ENCODE results near the gene DHRS12.
A peak's percentile ranks its signal among the peaks of the same experiment; 100 is the strongest.

The DHRS12 gene

DNA sequence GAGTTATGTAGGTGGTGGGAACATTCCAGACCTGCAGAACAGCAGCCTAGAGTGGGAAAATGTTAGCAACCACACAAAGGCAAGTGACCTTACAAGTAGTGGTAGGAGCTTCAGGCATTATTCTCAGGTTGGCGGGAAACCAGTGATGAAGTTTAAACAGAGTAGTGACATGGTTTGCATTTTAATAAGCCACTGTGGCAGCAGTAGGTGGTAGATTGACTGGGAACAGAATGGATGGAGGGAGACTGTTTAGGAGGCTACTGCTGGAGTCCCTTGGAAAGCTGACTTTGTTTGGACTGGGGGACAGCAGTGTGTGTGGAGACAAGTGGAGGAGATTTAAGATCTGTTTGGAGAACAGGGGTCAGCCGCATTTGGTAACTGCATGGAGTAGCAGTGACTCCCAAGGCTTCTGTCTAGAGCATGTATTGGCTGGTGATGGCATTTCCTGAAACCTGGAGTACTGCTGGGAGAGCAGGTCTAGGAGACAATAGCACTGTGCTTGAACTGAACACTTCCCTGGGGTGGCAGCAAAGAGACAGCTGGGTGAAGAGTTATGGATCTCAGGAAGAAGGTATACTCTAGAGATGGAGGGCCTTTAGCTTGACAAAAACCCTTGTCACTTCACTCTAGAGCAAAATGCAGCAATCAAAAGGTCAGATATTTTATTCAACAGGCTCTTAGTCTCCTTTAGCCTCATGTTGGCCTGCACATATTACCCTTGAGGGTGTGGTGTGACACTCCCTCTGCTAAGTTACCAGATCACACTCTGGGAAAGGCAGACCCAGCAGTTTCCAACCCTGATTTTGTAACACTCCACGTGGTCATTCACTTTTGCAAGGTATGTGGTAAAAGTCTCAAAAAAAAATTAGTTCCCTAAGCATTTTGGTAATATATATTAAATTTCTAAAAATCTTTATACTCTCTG is 70.3 kb downstream of the DHRS12 start:
- no peak overlapping the region for H3K27ac ChIP-seq (ENCODE audit: low read length)
- no peak overlapping the region for H2AFZ ChIP-seq (ENCODE audit: low read depth, low read length)
- H3K9ac ChIP-seq (ENCODE audit: low read length), result no peak overlapping the region
- H3K4me3 ChIP-seq (ENCODE audit: low read length), result no peak overlapping the region
- peaks cover 8% of the 10 kb centered on the region for H3K36me3 ChIP-seq (replicated peaks; ENCODE audit: low read depth, low read length)
- no peaks in the 10 kb centered on the region for H3K79me2 ChIP-seq (ENCODE audit: low read length)
- no peaks in the 10 kb centered on the region for H3K9me3 ChIP-seq (ENCODE audit: insufficient read depth, low read length)
- no peaks in the 10 kb centered on the region for H4K20me1 ChIP-seq (ENCODE audit: insufficient read depth, low read length)
- TF ChIP-seq EZH2phosphoT487 (IDR thresholded peaks at IDR 0.05; ENCODE audit: low read depth), result no peak
- TF ChIP-seq, protein P1, sequence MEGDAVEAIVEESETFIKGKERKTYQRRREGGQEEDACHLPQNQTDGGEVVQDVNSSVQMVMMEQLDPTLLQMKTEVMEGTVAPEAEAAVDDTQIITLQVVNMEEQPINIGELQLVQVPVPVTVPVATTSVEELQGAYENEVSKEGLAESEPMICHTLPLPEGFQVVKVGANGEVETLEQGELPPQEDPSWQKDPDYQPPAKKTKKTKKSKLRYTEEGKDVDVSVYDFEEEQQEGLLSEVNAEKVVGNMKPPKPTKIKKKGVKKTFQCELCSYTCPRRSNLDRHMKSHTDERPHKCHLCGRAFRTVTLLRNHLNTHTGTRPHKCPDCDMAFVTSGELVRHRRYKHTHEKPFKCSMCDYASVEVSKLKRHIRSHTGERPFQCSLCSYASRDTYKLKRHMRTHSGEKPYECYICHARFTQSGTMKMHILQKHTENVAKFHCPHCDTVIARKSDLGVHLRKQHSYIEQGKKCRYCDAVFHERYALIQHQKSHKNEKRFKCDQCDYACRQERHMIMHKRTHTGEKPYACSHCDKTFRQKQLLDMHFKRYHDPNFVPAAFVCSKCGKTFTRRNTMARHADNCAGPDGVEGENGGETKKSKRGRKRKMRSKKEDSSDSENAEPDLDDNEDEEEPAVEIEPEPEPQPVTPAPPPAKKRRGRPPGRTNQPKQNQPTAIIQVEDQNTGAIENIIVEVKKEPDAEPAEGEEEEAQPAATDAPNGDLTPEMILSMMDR (IDR thresholded peaks at IDR 0.05; ENCODE audit: low read depth, low read length), result 0 out of 2 replicates have a peak, but pooled peaks have one; percentile 8
- no peak overlapping the region for H3K4me2 ChIP-seq (ENCODE audit: low read length)
- H3K27me3 ChIP-seq (ENCODE audit: low read depth, low read length), result no peaks in the 10 kb centered on the region
- no peaks in the 10 kb centered on the region for H3K4me1 ChIP-seq (ENCODE audit: low read length)

- H3K4me2 ChIP-seq (ENCODE audit: low read length), result no peak overlapping the region
- TF ChIP-seq EZH2phosphoT487 (IDR thresholded peaks at IDR 0.05; ENCODE audit: low read depth), result no peak
- TF ChIP-seq, protein P1 (IDR thresholded peaks at IDR 0.05; ENCODE audit: low read depth, low read length), result peak; percentile 36
- no peaks in the 10 kb centered on the region for H3K9me3 ChIP-seq (ENCODE audit: insufficient read depth, low read length)
- H3K79me2 ChIP-seq (ENCODE audit: low read length), result no peaks in the 10 kb centered on the region
- H3K9ac ChIP-seq (ENCODE audit: low read length), result no peak overlapping the region
- no peaks in the 10 kb centered on the region for H4K20me1 ChIP-seq (ENCODE audit: insufficient read depth, low read length)
- no peak overlapping the region for H3K4me3 ChIP-seq (ENCODE audit: low read length)
- no peaks in the 10 kb centered on the region for H3K4me1 ChIP-seq (ENCODE audit: low read length)
- no peak overlapping the region for H2AFZ ChIP-seq (ENCODE audit: low read depth, low read length)
- no peak overlapping the region for H3K27ac ChIP-seq (ENCODE audit: low read length)
- H3K27me3 ChIP-seq (ENCODE audit: low read depth, low read length), result no peaks in the 10 kb centered on the region
- H3K36me3 ChIP-seq (replicated peaks; ENCODE audit: low read depth, low read length), result peaks cover 14% of the 10 kb centered on the region
Measured at GRCh38 chr13:51731759-51732158, 72.2 kb downstream of the DHRS12 start.

- Histone ChIP-seq H4K20me1 (ENCODE audit: insufficient read depth, low read length) (no peaks in the 10 kb centered on the region), H3K27ac (ENCODE audit: low read length) (no peak overlapping the region), H3K79me2 (ENCODE audit: low read length) (no peaks in the 10 kb centered on the region), H3K9ac (ENCODE audit: low read length) (no peak overlapping the region), H2AFZ (ENCODE audit: low read depth, low read length) (no peak overlapping the region), H3K4me2 (ENCODE audit: low read length) (no peak overlapping the region), H3K27me3 (ENCODE audit: low read depth, low read length) (no peaks in the 10 kb centered on the region), H3K9me3 (ENCODE audit: insufficient read depth, low read length) (no peaks in the 10 kb centered on the region), H3K4me1 (ENCODE audit: low read length) (peaks cover 2% of the 10 kb centered on the region; the same call in 1 of the 2 replicates), H3K4me3 (ENCODE audit: low read length) (no peak overlapping the region), H3K36me3 (replicated peaks; ENCODE audit: low read depth, low read length) (peaks cover 11% of the 10 kb centered on the region)
- TF ChIP-seq EZH2phosphoT487 (IDR thresholded peaks at IDR 0.05; ENCODE audit: low read depth), result no peak
- TF ChIP-seq, protein P1 (IDR thresholded peaks at IDR 0.05; ENCODE audit: low read depth, low read length), result no peak
Measured at GRCh38 chr13:51730927-51731326, 73.0 kb downstream of the DHRS12 start.

DNA sequence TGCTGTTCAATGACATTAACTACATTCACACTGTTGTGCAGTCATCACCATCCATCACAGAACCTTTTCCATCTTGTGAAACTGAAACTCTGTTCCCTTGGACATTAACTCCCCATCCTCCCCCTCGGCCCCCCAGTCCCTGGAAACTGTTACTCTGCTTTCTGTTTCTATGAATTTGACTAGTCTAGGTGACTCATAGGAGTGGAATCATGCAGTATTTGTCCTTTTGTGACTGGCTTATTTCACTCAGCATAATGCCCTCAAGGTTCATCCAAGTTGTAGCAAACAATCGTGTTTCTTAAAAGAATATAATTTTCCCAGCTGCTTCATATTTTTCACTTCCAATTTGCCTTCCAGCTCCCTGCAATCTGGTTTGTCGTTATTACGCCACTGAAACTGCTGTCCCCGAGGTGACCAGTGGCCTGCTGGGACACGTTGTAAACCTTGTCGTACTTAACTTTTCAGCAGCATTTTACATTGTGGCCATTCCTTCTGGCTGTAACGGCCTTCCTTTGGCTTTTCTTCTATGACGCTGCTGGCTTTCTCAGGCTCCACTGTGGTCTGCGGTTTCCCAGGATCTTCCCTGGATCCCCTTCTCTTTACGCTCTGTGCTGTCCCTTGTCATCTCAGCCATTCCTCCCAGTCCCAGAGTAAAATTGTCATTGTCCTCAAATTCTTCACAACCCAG is 74.0 kb downstream of the DHRS12 start:
- no peak for TF ChIP-seq EZH2phosphoT487 (IDR thresholded peaks at IDR 0.05; ENCODE audit: low read depth)
- TF ChIP-seq, protein P1 (IDR thresholded peaks at IDR 0.05; ENCODE audit: low read depth, low read length), result no peak
- H3K27ac ChIP-seq (ENCODE audit: low read length), result no peak overlapping the region
- no peak overlapping the region for H2AFZ ChIP-seq (ENCODE audit: low read depth, low read length)
- H3K36me3 ChIP-seq (replicated peaks; ENCODE audit: low read depth, low read length), result peaks cover 9% of the 10 kb centered on the region
- no peaks in the 10 kb centered on the region for H4K20me1 ChIP-seq (ENCODE audit: insufficient read depth, low read length)
- no peaks in the 10 kb centered on the region for H3K79me2 ChIP-seq (ENCODE audit: low read length)
- H3K27me3 ChIP-seq (ENCODE audit: low read depth, low read length), result no peaks in the 10 kb centered on the region
- H3K4me3 ChIP-seq (ENCODE audit: low read length), result no peak overlapping the region
- peaks cover 4% of the 10 kb centered on the region; the same call in 1 of the 2 replicates for H3K4me1 ChIP-seq (ENCODE audit: low read length)
- H3K9ac ChIP-seq (ENCODE audit: low read length), result no peak overlapping the region
- no peak overlapping the region for H3K4me2 ChIP-seq (ENCODE audit: low read length)
- H3K9me3 ChIP-seq (ENCODE audit: insufficient read depth, low read length), result no peaks in the 10 kb centered on the region

Data from OCI-LY3 (cell line).